ENCODE measurements around the gene TRIM8.
A peak's percentile ranks its signal among the peaks of the same experiment; 100 is the strongest.
"Not testable (repeated sequence)": the region's sequence is repeated elsewhere in the genome, so short reads cannot be mapped to it uniquely, and the experiment has no call there.

The TRIM8 gene

DNA sequence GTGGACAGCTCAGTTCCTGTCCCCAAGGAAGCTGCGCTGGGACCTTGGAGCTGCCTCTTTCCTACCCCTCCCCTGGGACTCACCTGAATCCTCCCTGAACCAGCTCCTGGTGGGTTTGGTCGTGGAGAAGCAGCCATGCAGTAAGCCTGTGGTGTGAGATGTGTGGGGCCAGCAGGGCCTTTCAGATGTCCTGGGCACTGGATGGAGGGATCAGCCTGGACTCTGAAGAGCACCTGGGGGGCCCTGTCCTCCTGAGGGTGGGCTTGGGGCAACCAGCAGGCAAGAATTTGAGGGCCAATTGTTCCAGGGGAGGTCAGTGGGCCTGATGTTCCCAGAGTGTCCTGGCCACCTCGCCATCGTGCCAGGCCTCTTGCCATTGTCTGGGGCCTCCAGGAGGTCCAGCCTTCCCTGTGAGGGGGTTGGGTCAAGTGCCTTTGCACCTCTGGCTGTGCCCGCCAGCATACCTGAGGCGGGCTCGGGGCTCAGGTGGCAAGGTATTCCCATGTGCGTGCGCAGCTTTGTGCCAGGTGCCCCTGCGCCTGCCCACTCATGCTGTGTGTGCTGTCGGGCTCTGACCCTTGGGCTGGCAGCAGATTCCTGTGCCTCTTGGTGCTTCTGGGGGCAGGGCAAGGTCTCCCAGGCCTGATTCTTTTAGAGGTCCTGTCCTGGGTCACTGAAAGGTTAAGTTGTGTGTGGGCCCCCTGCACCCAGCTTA is 7.3 kb downstream of the TRIM8 start:
- DNase-seq, result no peak

DNA sequence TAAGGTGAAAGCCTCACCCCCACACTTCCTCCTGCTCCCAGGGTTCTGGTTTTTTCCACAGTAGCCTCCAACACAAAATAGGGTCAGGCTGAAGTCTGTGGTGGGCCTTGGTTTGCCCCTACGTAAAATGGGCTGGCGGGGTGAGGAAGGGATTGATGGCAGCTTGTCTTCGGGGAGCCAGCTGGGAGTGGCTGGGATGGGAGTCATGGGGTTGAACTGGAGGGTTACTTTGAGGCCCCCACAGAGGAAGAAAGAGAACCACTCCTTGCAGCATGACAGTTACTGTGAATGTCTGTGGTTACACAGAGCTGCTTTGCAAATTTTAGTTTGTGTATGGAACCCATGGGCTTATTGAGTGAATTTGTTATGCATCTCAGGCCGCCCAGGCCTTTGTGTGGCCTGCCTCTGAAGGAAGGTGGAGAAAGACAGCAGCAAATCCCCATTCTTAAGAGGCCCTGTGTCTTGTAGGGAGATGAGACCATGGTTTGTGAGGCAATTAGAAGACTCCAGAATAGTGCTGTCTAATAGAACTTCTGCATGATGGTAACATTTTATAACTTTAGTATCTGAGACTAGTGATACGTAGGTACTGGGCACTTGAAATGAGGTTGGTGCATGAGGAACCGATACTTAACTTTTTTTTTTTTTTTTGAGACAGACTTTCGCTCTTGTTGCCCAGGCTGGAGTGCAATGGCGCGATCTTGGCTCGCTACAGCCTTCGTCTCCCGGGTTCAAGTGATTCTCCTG is 8.1 kb downstream of the TRIM8 start:
- no peak for DNase-seq

GRCh38 chr10:102653060-102653459 is 8.8 kb downstream of the TRIM8 start:
- DNase-seq, result no peak

DNA sequence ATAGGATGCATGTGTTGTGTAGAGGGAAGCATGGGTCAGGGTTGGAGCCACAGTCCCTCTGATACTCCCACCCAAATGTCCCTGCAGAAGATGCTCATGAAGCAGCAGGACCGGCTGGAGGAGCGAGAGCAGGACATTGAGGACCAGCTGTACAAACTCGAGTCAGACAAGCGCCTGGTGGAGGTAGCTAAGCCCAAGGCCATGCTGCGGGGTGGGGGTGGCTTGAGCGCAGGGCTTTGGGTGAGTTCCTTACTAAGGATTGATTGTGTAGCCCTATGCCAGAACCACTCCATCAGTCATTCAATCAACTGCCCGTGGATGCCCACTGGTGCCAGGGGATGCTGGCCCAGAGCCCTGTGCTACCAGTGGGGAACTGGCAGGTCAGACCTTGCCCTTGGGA is 10.3 kb downstream of the TRIM8 start:
- DNase-seq, result no peak

- no peak for DNase-seq
These were observed 10.7 kb downstream of the TRIM8 start for GRCh38 chr10:102654969-102655368.

GRCh38 chr10:102656026-102656425 is 11.7 kb downstream of the TRIM8 start:
- DNase-seq, result no peak

DNA sequence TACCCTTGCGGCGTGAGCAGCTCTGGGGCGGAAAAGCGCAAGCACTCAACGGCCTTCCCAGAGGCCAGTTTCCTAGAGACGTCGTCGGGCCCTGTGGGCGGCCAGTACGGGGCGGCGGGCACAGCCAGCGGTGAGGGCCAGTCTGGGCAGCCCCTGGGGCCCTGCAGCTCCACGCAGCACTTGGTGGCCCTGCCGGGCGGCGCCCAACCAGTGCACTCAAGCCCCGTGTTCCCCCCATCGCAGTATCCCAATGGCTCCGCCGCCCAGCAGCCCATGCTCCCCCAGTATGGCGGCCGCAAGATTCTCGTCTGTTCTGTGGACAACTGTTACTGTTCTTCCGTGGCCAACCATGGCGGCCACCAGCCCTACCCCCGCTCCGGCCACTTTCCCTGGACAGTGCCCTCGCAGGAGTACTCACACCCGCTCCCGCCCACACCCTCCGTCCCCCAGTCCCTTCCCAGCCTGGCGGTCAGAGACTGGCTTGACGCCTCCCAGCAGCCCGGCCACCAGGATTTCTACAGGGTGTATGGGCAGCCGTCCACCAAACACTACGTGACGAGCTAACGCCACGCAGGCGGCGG is 12.6 kb downstream of the TRIM8 start:
- DNase-seq, result no peak

DNA sequence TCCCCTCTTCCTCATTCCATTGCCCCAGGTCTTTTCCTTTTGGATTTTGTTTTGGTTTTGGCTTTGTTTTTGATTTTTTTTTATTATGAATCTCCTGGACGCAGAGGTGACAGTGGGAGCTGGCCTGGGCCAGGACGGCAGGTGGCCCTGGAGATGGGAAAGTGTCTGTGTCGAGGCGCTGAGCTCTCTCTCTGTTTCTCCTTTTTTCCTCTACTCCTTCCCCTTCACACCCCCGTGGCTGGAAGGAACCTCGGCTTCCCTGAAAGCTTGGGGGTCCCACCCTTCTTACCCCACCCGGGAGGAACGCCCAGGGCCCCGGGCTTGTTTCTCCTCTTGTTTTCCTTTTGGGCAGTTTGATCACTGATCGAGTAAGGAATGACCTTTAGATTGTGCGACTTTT is 13.2 kb downstream of the TRIM8 start:
- DNase-seq, result no peak

GRCh38 chr10:102657984-102658724 is 13.9 kb downstream of the TRIM8 start:
- no peak for DNase-seq

GRCh38 chr10:102658802-102659201 is 14.5 kb downstream of the TRIM8 start:
- DNase-seq, result no peak

DNA sequence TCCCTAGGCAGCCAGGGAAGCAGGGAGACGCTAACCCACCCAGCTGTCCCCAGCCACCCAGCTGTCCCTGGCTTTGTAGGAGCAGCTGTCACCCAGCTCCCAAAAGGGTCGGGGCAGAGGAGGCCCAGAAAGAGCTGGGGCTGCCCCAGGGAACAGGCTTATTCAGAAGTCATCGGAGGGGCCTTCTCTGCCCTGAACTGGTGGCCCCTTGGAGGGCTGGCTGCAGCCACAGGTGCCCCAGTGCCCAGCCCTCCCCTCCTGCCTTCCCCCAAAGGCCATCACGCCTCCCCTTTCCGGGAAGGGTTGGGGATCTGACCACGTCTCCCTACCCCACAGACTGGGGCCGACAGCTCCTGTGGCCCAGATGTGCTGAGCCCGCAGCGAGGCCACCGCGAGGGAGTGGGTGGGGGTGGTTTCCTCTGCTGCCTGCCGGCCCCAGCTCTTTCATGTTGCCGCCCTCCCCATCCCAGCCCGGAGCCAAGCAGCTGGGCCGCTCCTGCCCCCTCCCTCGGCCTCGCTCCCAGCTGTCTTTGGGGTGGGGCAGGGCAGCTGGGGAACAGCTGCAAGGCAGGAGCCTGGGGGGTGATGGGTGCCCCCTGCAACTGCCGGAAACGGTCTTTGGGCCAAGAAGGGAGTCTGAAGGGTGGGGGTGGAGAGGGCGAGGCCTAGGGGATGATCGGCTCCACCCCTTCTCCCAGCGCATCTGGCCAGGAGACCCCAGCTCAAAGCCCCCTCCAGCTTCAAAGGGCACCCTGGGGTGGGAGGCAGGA is 16.8 kb downstream of the TRIM8 start:
- peak in 1 of 2 donors; percentile 48 for DNase-seq

DNA sequence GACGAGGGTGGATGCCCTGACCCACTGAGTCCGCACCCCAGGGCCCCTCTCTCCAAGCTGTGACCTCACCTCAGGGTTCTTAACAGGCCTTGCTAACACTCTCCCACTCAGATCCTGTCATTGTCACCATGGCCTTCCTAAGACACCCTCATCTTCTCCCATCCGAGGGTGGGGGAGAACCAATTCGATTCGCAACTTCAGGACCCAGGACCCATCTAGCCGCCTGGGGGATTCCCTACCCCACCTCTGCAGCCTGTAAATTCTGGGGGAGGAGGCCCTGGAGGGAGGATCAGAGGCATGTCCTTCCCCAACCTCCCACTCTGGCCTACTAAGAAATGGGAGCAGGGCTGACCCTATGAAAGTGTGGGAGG is 17.4 kb downstream of the TRIM8 start:
- no peak for DNase-seq

- DNase-seq, result no peak
These were observed 21.7 kb downstream of the TRIM8 start for GRCh38 chr10:102665904-102666509.

- not testable (repeated sequence) for DNase-seq
These were observed 23.1 kb downstream of the TRIM8 start for GRCh38 chr10:102667411-102667810.

GRCh38 chr10:102668326-102669107 is 24.2 kb downstream of the TRIM8 start:
- DNase-seq, result no peak

DNA sequence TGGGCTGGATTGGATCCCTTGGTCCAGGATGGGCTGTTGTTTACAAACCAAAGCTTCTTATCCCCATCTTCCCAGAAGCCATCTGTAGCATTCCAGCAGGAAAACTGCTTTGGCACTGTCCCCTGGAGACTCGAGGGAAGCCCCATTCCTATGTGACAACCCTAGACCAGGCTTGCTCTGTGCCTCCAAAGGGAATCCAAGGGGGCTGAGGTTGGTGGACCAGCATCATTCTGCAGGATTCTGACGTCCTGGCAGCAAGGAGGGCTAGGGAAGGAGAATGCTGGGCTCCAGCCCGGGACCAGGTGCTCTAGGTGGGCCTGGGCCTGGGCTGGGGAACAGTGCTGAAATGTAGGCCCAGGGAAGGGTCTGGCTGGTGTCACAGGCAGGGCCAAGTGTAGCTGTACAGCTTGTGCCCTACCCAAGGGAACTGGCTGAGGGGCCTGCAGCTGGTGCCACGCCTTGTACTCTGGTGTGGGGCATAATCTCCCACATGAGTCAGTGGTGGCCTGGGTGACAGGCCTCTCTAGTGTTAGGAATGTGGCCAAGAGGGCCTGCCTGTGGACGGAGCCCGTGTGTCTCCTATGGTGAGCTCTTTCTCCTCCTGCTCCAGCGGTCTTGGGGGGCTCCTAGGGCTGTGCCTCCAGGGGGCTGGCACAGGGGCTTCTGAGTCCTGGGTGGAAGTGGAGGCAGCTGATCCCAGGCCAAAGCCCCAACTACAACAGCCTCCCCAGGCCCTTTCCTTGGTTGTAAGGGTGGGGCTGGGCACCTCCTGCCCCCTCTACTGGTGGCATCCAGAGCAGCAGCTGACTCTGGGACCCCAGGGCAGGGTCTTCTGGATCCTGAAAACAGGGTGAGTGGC is 25.2 kb downstream of the TRIM8 start:
- no peak for DNase-seq

- DNase-seq, result no peak
These were observed 25.9 kb downstream of the TRIM8 start for GRCh38 chr10:102670065-102670670.

GRCh38 chr10:102670871-102671434 is 26.7 kb downstream of the TRIM8 start:
- no peak for DNase-seq

GRCh38 chr10:102673236-102673818 is 29.0 kb downstream of the TRIM8 start:
- DNase-seq, result no peak

All from hippocampal formation (tissue), 2 donors.